ENCODE measurements around the gene CIBAR2. TPM values are rescaled to one million over a fixed set of nuclear protein-coding genes. Genes with fewer than 3 reads are reported as not detected.

The CIBAR2 gene
- total and polyA plus RNA-seq, 10 donors = 0.13 to 2.4 (median 0.35) TPM; not detected in 3

DNA sequence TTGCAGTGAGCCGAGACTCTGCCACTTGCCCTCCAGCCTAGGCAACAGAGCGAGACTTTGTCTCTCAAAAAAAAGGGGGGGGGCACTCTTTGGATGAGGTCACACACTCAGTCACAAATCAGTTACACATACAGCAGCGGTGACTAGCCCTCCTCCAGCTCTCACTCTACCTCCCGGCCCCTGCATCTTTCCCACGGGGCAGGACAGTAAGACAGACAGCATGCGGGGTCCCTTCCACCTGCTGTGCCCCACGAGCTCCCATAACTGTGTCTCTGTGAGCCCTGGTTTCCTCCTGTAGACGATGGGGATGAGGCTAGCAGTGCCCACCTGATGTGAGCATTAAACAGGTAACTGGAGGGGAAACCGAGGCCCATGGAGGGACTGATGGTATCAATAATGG, 5.2 kb downstream of the CIBAR2 start:
- Histone ChIP-seq H3K27me3 (replicated peaks in 1 of 7) (no peaks in the 10 kb centered on the region), H3K4me3 (no peak overlapping the region), H3K27ac (no peak overlapping the region), H3K9me3 (no peaks in the 10 kb centered on the region), H3K4me1 (peaks cover 9 to 38% (median 28%) of the 10 kb centered on the region in 6 donors), H3K36me3 (no peaks in the 10 kb centered on the region)
- TF ChIP-seq POLR2AphosphoS5 (IDR thresholded peaks at IDR 0.05) (no peak), POLR2A (IDR thresholded peaks at IDR 0.05) (no peak)
- TF ChIP-seq, protein P1, sequence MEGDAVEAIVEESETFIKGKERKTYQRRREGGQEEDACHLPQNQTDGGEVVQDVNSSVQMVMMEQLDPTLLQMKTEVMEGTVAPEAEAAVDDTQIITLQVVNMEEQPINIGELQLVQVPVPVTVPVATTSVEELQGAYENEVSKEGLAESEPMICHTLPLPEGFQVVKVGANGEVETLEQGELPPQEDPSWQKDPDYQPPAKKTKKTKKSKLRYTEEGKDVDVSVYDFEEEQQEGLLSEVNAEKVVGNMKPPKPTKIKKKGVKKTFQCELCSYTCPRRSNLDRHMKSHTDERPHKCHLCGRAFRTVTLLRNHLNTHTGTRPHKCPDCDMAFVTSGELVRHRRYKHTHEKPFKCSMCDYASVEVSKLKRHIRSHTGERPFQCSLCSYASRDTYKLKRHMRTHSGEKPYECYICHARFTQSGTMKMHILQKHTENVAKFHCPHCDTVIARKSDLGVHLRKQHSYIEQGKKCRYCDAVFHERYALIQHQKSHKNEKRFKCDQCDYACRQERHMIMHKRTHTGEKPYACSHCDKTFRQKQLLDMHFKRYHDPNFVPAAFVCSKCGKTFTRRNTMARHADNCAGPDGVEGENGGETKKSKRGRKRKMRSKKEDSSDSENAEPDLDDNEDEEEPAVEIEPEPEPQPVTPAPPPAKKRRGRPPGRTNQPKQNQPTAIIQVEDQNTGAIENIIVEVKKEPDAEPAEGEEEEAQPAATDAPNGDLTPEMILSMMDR (IDR thresholded peaks at IDR 0.05 in 8 of 11, conservative IDR thresholded peaks at IDR 0.05 in 3 of 11) = no peak
- DNase-seq = no peak
- WGBS, 5 donors = 77 to 92% (median 86%) methylated on average over 9 of the region's 9 CpGs
- intact Hi-C loops (cut with DNase I; ENCODE audit: low total_unique reads) = no loop called here

DNA sequence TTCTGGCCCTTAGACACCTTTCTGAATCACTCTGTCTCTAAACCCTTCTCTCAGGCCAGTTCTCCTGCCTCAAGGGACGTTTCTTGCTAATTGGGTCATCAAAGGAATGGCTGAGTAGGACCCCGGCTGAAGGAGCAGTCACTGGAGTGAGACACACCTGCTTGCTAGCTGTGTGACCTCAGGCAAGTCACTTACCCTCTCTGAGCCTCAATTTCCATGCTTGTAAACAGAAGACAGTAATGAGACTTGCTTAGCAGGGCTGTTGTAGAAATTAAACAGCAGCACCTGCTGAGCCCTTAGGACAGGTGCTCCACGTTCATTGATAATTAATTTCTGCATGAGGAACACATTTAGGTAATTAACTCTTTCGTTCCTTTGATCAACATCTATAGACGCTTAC, 6.8 kb downstream of the CIBAR2 start:
- 70 to 84% (median 77%) methylated on average over 5 of the region's 5 CpGs for WGBS, 5 donors
- H3K27me3 ChIP-seq (replicated peaks in 1 of 7) = no peaks in the 10 kb centered on the region
- H3K27ac ChIP-seq = peak overlapping the region in 5 of 8 donors; percentile 36 to 68 (median 53)
- peaks cover 9 to 41% (median 28%) of the 10 kb centered on the region in 6 donors for H3K4me1 ChIP-seq
- TF ChIP-seq POLR2A (IDR thresholded peaks at IDR 0.05) (no peak), POLR2AphosphoS5 (IDR thresholded peaks at IDR 0.05) (no peak)
- TF ChIP-seq, protein P1 (IDR thresholded peaks at IDR 0.05 in 8 of 11, conservative IDR thresholded peaks at IDR 0.05 in 3 of 11) = no peak
- no peak overlapping the region for H3K4me3 ChIP-seq
- DNase-seq = no peak
- intact Hi-C loops (cut with DNase I; ENCODE audit: low total_unique reads) = no loop called here
- H3K9me3 ChIP-seq = no peaks in the 10 kb centered on the region
- no peaks in the 10 kb centered on the region for H3K36me3 ChIP-seq

DNA sequence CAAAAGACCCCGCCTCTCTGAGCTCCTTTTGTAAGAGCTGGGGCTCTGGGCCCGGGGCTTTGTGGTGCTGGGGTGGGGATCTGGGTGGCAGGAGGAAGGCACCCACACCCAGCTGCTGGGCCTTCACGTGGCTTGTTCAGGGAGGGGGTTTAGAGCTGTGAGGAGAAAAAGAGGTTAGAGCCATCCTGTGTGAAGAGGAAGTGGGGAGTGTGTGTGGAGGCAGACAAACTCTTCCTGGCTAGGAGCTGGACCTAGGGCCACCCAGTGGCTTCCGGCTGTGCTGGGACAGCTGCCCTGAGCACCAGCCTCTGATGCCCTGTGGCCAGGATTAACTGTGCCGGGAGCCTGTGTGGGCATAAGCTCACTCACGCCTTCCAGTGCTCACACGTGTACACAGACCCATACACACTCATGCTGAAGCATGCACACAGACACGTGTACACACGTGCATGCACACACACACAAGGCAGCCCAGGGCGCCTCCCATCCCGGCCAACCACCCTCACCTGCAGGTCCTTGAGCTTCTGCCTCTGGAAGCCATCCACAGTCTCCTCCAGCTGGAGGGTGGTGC, 7.4 kb downstream of the CIBAR2 start:
- intact Hi-C loops (cut with DNase I; ENCODE audit: low total_unique reads) = no loop called here
- Histone ChIP-seq H3K27me3 (replicated peaks in 1 of 7) (no peaks in the 10 kb centered on the region), H3K27ac (peak overlapping the region in 5 of 8 donors; percentile 36 to 68 (median 53)), H3K4me3 (peak overlapping the region in 1 of 8 donors; percentile 9), H3K9me3 (no peaks in the 10 kb centered on the region), H3K36me3 (no peaks in the 10 kb centered on the region), H3K4me1 (peaks cover 9 to 41% (median 28%) of the 10 kb centered on the region in 6 donors)
- 29 to 38% (median 32%) methylated on average over 11 of the region's 11 CpGs for WGBS, 5 donors
- TF ChIP-seq POLR2AphosphoS5 (IDR thresholded peaks at IDR 0.05) = peak; percentile 6 to 47 (median 29)
- TF ChIP-seq, protein P1 (IDR thresholded peaks at IDR 0.05 in 8 of 11, conservative IDR thresholded peaks at IDR 0.05 in 3 of 11) = no peak
- peak; percentile 87 for DNase-seq

DNA sequence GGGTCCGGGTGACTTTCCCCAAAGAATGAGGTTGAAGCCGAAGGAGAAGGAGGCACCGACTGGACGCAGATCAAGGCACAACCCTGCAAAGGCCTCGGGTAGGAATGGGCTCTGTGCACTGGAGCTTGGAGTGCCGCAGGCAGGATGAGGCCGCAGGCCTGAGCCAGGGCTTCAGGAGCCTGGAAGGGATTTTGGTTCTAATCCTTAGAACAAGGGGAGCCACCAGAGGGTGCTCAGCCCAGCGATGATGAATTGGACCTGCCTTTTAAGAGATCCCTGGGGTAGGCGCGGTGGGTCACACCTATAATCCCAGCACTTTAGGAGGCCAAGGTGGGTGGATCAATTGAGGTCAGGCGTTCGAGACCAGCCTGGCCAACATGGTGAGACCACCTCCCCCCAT, 8.1 kb downstream of the CIBAR2 start:
- no peaks in the 10 kb centered on the region for H3K36me3 ChIP-seq
- H3K9me3 ChIP-seq = no peaks in the 10 kb centered on the region
- H3K4me3 ChIP-seq = no peak overlapping the region
- WGBS, 5 donors = 87 to 92% (median 89%) methylated on average over 12 of the region's 12 CpGs
- no peak for DNase-seq
- intact Hi-C loops (cut with DNase I; ENCODE audit: low total_unique reads) = no loop called here
- no peaks in the 10 kb centered on the region for H3K27me3 ChIP-seq (replicated peaks in 1 of 7)
- peak overlapping the region in 4 of 8 donors; percentile 48 to 68 (median 58) for H3K27ac ChIP-seq
- TF ChIP-seq, protein P1 (IDR thresholded peaks at IDR 0.05 in 8 of 11, conservative IDR thresholded peaks at IDR 0.05 in 3 of 11) = no peak
- no peak for TF ChIP-seq POLR2AphosphoS5 (IDR thresholded peaks at IDR 0.05)
- no peak for TF ChIP-seq POLR2A (IDR thresholded peaks at IDR 0.05)
- H3K4me1 ChIP-seq = peaks cover 9 to 41% (median 28%) of the 10 kb centered on the region in 6 donors
